Esophagus muscularis mucosa (tissue), 4 donors: ENCODE results near the gene SEMA4B. TPM values are rescaled to one million over a fixed set of nuclear protein-coding genes. Genes with fewer than 3 reads are reported as not detected.

Source experiments
- DNase-seq: peaks from one replicate; pipeline ENCODE4 v3.0.0-alpha.2; 2017; ENCODE audit errors: extremely low spot score
- H3K27ac ChIP-seq, 4 donors: fragments of 200-600 bp; sonication (generic); replicated peaks in 1 of 4; 1 replicate in 3 of 4; 2 replicates in 1 of 4; pipeline ENCODE4 v1.5.1; 2016 to 2019; ENCODE audit warnings: mild to moderate bottlenecking in 1 of 4
- H3K27me3 ChIP-seq, 4 donors: fragments of 200-600 bp; sonication (generic); one replicate each; pipeline versions ENCODE4 v1.5.1 to v1.6.0; 2016 to 2019
- H3K36me3 ChIP-seq, 4 donors: fragments of 200-600 bp; sonication (generic); one replicate each; pipeline ENCODE4 v1.5.1; 2016 to 2019
- H3K4me1 ChIP-seq, 4 donors: fragments of 200-600 bp; sonication (generic); one replicate each; pipeline ENCODE4 v1.5.1; 2016 to 2019
- H3K4me3 ChIP-seq, 4 donors: fragments of 200-600 bp; sonication (generic); 1 replicate in 2 of 4; 2 replicates in 2 of 4; pipeline ENCODE4 v1.5.1; 2016 to 2019; ENCODE audit warnings: mild to moderate bottlenecking in 4 of 4, moderate library complexity in 1 of 4
- H3K9me3 ChIP-seq, 4 donors: fragments of 200-600 bp; sonication (generic); 1 replicate in 3 of 4; 2 replicates in 1 of 4; pipeline ENCODE4 v1.5.1; 2016 to 2019
- EP300 ChIP-seq: sonication (generic); formaldehyde crosslinking; IDR thresholded peaks from one replicate; pipeline ENCODE4 v1.6.1; 2017; ENCODE audit warnings: antibody characterized with exemption
- POLR2A ChIP-seq: fragments of 450-650 bp; IDR thresholded peaks from one replicate; pipeline ENCODE4 v1.6.1; 2017; ENCODE audit warnings: antibody characterized with exemption, moderate library complexity, mild to moderate bottlenecking, low read depth
- POLR2AphosphoS5 ChIP-seq, 2 donors: sonication (generic); formaldehyde crosslinking; IDR thresholded peaks; one replicate each; pipeline ENCODE4 v1.6.1; 2017; ENCODE audit warnings: antibody characterized with exemption in 2 of 2
- WGBS: methylation state at CpG from one replicate; pipeline ENCODE4 v1.1.5; 2018; 5-methylcytosine and 5-hydroxymethylcytosine counted together
- intact Hi-C: fragments of 100-400 bp; cut with DNase I; formaldehyde crosslinking; loops from one replicate; pipeline ENCODE4 v1.15.1; 2023
- total RNA-seq, 4 donors: library from RNA; depleted of rRNA; stranded (reverse); fragments of >200 nt; gene quantifications; one replicate each; pipeline versions ENCODE4 v1.1.0 to v1.2.1, GENCODE V29; 2016
- TF ChIP-seq, protein P1 (sequence below), 3 experiments: fragments of 200-600 bp in 2 of 3; fragments of 450-650 bp in 1 of 3; sonication (generic) in 2 of 3; IDR thresholded peaks; one replicate each; pipeline ENCODE4 v1.5.1; 2017 to 2019; ENCODE audit warnings: antibody characterized with exemption in 3 of 3, mild to moderate bottlenecking in 2 of 3, moderate library complexity in 1 of 3

SEMA4B gene, protein sequence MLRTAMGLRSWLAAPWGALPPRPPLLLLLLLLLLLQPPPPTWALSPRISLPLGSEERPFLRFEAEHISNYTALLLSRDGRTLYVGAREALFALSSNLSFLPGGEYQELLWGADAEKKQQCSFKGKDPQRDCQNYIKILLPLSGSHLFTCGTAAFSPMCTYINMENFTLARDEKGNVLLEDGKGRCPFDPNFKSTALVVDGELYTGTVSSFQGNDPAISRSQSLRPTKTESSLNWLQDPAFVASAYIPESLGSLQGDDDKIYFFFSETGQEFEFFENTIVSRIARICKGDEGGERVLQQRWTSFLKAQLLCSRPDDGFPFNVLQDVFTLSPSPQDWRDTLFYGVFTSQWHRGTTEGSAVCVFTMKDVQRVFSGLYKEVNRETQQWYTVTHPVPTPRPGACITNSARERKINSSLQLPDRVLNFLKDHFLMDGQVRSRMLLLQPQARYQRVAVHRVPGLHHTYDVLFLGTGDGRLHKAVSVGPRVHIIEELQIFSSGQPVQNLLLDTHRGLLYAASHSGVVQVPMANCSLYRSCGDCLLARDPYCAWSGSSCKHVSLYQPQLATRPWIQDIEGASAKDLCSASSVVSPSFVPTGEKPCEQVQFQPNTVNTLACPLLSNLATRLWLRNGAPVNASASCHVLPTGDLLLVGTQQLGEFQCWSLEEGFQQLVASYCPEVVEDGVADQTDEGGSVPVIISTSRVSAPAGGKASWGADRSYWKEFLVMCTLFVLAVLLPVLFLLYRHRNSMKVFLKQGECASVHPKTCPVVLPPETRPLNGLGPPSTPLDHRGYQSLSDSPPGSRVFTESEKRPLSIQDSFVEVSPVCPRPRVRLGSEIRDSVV
- total RNA-seq, result 10 to 100 TPM; 30.7 to 68.3 (median 43.4) TPM

DNA sequence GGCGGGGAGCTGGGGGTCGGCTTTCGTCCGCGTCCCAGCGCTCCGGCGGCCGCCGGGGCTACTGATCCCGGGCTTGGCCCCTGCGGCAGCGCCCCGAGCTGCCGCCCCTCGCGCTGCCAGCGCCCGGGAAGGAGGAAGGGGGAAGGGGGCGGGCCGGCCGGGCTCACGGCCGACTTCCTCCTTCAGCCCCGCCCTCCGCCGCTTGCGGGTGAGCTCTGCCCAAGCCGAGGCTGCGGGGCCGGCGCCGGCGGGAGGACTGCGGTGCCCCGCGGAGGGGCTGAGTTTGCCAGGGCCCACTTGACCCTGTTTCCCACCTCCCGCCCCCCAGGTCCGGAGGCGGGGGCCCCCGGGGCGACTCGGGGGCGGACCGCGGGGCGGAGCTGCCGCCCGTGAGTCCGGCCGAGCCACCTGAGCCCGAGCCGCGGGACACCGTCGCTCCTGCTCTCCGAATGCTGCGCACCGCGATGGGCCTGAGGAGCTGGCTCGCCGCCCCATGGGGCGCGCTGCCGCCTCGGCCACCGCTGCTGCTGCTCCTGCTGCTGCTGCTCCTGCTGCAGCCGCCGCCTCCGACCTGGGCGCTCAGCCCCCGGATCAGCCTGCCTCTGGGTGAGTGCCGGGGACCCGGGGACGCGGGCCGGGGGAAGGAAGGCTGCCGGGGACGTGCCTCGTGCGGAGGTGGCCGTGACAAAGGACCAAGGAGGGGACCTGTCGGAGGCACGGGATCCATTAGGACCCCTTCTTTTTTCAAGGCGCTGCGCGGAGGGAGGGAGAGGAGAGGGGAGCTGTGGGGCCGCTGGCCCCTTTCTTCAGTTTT is at the start of gene SEMA4B:
TSS of gene SEMA4B (plus strand) at position 201 of the 814 bp plus-strand sequence. CDS start at position 450, 249 bp downstream.
- H3K27me3 ChIP-seq, result no peaks in the 10 kb centered on the region
- DNase-seq, result no peak
- H3K4me1 ChIP-seq, result peaks cover 37 to 81% (median 72%) of the 10 kb centered on the region in 4 donors
- H3K27ac ChIP-seq, result peak within 1 kb of the TSS; percentile 83 to 86 (median 86)
- 0% methylated on average over 12 of the region's 88 CpGs for WGBS
- peak within 1 kb of the TSS; percentile 67 to 86 (median 83) for H3K4me3 ChIP-seq
- intact Hi-C loops, result no loop called here
- TF ChIP-seq, protein P1, sequence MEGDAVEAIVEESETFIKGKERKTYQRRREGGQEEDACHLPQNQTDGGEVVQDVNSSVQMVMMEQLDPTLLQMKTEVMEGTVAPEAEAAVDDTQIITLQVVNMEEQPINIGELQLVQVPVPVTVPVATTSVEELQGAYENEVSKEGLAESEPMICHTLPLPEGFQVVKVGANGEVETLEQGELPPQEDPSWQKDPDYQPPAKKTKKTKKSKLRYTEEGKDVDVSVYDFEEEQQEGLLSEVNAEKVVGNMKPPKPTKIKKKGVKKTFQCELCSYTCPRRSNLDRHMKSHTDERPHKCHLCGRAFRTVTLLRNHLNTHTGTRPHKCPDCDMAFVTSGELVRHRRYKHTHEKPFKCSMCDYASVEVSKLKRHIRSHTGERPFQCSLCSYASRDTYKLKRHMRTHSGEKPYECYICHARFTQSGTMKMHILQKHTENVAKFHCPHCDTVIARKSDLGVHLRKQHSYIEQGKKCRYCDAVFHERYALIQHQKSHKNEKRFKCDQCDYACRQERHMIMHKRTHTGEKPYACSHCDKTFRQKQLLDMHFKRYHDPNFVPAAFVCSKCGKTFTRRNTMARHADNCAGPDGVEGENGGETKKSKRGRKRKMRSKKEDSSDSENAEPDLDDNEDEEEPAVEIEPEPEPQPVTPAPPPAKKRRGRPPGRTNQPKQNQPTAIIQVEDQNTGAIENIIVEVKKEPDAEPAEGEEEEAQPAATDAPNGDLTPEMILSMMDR (IDR thresholded peaks at IDR 0.05), result no peak
- peak; percentile 31 to 67 for TF ChIP-seq POLR2AphosphoS5 (IDR thresholded peaks at IDR 0.05)
- H3K9me3 ChIP-seq, result no peaks in the 10 kb centered on the region
- peaks cover 0 to 19% (median 7%) of the 10 kb centered on the region in 4 donors for H3K36me3 ChIP-seq

- H3K4me3 ChIP-seq, result no peak overlapping the region
- no peak for DNase-seq
These were observed 49.0 kb upstream of the SEMA4B start for GRCh38 chr15:90151989-90152645.

DNA sequence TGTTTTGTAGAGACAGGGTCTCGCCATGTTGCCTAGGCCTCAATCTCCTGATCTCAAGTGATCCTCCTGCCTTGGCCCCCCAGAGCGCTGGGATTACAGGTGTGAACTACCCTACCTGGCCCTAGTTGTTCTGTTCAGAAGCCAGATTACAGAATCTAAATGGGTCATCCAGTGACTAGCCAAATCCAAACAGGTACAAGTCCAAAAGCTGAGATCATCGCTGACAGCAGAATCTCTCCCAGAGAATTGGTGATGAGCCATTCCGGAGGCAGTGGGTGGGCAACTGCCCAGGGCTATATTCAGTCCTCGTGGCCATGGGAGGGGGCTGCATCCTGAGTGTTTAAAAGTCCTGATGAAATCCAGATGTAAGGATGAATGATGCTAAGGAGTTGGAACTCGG is 47.5 kb upstream of the SEMA4B start:
- intact Hi-C loops, result no loop called here
- peak overlapping the region in 3 of 4 donors; percentile 64 to 75 (median 72) for H3K27ac ChIP-seq
- no peaks in the 10 kb centered on the region for H3K36me3 ChIP-seq
- TF ChIP-seq, protein P1 (IDR thresholded peaks at IDR 0.05), result no peak
- no peak for TF ChIP-seq POLR2A
- no peak for TF ChIP-seq EP300
- no peak for TF ChIP-seq POLR2AphosphoS5 (IDR thresholded peaks at IDR 0.05)
- H3K4me3 ChIP-seq, result no peak overlapping the region
- H3K27me3 ChIP-seq, result no peaks in the 10 kb centered on the region
- H3K4me1 ChIP-seq, result peaks cover 15 to 67% (median 58%) of the 10 kb centered on the region in 4 donors
- 82% methylated on average over 5 of the region's 6 CpGs for WGBS
- DNase-seq, result no peak
- no peaks in the 10 kb centered on the region for H3K9me3 ChIP-seq

More at GRCh38 chr15:90151989-90152645, 49.0 kb upstream of the SEMA4B start:
- no peaks in the 10 kb centered on the region for H3K9me3 ChIP-seq
- H3K4me1 ChIP-seq, result peaks cover 7 to 58% (median 46%) of the 10 kb centered on the region in 4 donors
- H3K27ac ChIP-seq, result peak overlapping the region in 3 of 4 donors; percentile 37 to 75 (median 64)
- no peaks in the 10 kb centered on the region for H3K27me3 ChIP-seq
- TF ChIP-seq POLR2A, result no peak
- TF ChIP-seq, protein P1 (IDR thresholded peaks at IDR 0.05), result no peak
- no peak for TF ChIP-seq POLR2AphosphoS5 (IDR thresholded peaks at IDR 0.05)
- TF ChIP-seq EP300, result no peak
- intact Hi-C loops, result no loop called here
- no peaks in the 10 kb centered on the region for H3K36me3 ChIP-seq
- WGBS, result 67% methylated on average over 10 of the region's 10 CpGs

DNA sequence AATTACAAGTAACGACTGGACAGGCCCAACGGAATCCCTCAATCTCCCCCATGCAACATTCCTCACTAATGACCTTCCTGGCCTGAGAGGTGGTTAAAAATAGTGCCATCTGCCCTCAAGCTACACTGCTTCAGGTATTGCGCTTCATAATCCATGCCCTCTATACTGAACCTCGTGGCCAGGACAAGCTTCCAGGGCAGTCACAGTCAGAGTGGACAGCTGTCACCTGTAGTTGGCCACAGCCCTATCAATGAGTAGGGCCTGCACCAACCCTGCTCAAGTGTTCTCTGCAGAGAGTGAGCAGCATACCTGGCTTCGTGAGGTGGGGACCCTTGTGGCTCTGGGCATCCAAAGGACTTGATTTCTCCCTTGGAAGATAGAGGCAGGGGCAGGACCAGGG is 46.9 kb upstream of the SEMA4B start:
- no peak for TF ChIP-seq EP300
- no peak for TF ChIP-seq POLR2AphosphoS5 (IDR thresholded peaks at IDR 0.05)
- TF ChIP-seq, protein P1 (IDR thresholded peaks at IDR 0.05), result no peak
- TF ChIP-seq POLR2A, result no peak
- no peaks in the 10 kb centered on the region for H3K36me3 ChIP-seq
- H3K4me1 ChIP-seq, result peaks cover 18 to 67% (median 60%) of the 10 kb centered on the region in 4 donors
- 82% methylated on average over 4 of the region's 5 CpGs for WGBS
- no peak for DNase-seq
- intact Hi-C loops, result no loop called here
- peak overlapping the region in 3 of 4 donors; percentile 64 to 75 (median 72) for H3K27ac ChIP-seq
- H3K27me3 ChIP-seq, result no peaks in the 10 kb centered on the region
- H3K9me3 ChIP-seq, result no peaks in the 10 kb centered on the region
- no peak overlapping the region for H3K4me3 ChIP-seq
